T-helper 1 cell (primary cell): Measurements from ENCODE around the gene ATXN7.
A peak's percentile ranks its signal among the peaks of the same experiment; 100 is the strongest.

ENCODE experiments used
- DNase-seq, 5 donors: peaks; one replicate each; pipeline ENCODE4 v3.0.0-alpha.2; 2012 to 2020

The ATXN7 gene

GRCh38 chr3:63864965-63865327, 1.3 kb downstream of the ATXN7 start:
- no peak for DNase-seq

- no peak for DNase-seq
Measured at GRCh38 chr3:63867225-63867624, 3.6 kb downstream of the ATXN7 start.

GRCh38 chr3:63869940-63870614, 6.4 kb downstream of the ATXN7 start:
- no peak for DNase-seq

GRCh38 chr3:63870615-63871005, 6.9 kb downstream of the ATXN7 start:
- no peak for DNase-seq

- no peak for DNase-seq
Measured at GRCh38 chr3:63872135-63872924, 8.7 kb downstream of the ATXN7 start.

- DNase-seq: no peak
Measured at GRCh38 chr3:63874769-63875168, 11.1 kb downstream of the ATXN7 start.

GRCh38 chr3:63875510-63875909, 11.8 kb downstream of the ATXN7 start:
- DNase-seq: no peak

- no peak for DNase-seq
Measured at GRCh38 chr3:63876260-63876659, 12.6 kb downstream of the ATXN7 start.

- DNase-seq: no peak
Measured at GRCh38 chr3:63877737-63878393, 14.2 kb downstream of the ATXN7 start.

- no peak for DNase-seq
Measured at GRCh38 chr3:63878394-63879060, 14.9 kb downstream of the ATXN7 start.

- no peak for DNase-seq
Measured at GRCh38 chr3:63880653-63881052, 17.0 kb downstream of the ATXN7 start.

- no peak for DNase-seq
Measured at GRCh38 chr3:63886858-63887257, 23.2 kb downstream of the ATXN7 start.

GRCh38 chr3:63891518-63891917, 27.9 kb downstream of the ATXN7 start:
- no peak for DNase-seq

GRCh38 chr3:63892773-63893352, 29.2 kb downstream of the ATXN7 start:
- DNase-seq: no peak

GRCh38 chr3:63895422-63896189, 31.9 kb downstream of the ATXN7 start:
- DNase-seq: peak in 1 of 5 donors; percentile 3

GRCh38 chr3:63896332-63897030, 32.8 kb downstream of the ATXN7 start:
- no peak for DNase-seq

- peak in 1 of 5 donors; percentile 25 for DNase-seq
Measured at GRCh38 chr3:63900010-63900409, 36.3 kb downstream of the ATXN7 start.

GRCh38 chr3:63900459-63900858, 36.8 kb downstream of the ATXN7 start:
- DNase-seq: no peak

GRCh38 chr3:63905731-63906620, 42.3 kb downstream of the ATXN7 start:
- no peak for DNase-seq

- no peak for DNase-seq
Measured at GRCh38 chr3:63908081-63908736, 44.5 kb downstream of the ATXN7 start.
